Middle frontal gyrus (tissue), 1 donor: Measurements from ENCODE around the gene CBX7.

ENCODE experiments used
- DNase-seq: peaks from one replicate; pipeline ENCODE4 v3.0.0-alpha.2; 2015; ENCODE audit warnings: low spot score; ENCODE audit errors: extremely low spot score

Gene CBX7

DNA sequence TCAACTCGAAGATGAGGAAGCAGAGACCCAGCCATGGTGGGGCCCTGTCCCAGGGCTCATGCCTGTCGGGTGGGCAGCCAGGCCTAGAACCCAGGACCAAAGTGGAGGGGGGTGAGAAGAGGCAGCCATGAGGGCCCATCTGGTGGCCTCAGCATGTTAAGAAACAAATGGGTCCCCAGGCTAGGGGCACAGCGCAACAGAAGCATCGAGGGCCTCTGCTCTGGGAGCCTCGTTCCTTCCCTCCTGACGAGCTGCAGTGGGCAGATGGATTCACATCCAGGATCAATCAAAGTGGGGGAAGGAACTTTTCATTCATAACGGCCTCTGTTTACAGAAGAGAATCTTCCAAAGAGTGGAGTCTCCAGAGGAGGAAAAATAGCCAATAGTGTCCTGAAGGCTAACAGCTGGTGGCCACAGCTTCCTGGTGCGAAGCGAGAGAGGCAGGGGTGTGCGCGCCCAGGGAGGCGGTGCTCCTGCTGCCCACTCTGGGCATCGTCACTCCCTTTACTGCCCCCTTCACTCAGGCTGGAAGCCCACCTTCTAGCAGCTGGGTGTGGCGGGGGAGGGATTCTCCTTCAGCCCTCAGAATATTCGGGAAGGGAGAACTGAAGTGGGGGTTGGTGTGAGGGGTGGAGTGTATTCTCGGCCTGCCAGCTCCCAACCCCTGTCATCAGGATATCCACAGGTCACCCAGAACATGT lies 4.3 kb downstream of the CBX7 start:
- DNase-seq, result no peak

DNA sequence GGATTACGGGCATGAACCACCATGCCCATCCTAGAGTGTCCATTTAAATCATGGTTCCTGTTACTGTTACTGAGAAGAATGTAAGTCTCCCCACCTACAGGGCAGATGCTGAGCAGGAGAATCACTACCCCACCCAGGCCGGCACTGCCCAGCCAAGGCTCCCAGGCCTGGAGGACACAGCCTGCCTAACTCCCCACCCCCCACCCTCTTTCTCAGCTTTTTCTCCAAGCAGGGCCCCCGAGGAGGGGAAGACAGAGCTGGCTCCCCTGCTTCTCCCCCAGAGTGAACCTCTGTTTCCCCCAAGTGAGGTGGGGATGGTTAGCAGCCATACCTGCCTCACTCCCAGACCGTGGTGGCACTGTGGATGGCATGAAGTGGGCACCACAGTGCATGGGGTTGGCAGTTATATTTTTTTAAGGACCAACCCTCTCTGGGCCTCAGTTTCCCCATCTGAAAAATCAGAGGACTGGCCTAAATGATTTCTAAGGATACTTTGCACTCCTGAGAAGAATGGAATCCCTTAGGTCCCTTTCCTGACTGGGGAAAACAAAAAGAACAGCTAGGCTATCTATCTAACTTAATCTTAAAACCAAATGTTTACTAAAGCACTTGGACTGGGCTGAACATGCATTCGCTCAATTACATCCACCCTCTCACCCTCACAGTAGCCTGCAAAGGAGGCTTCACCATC lies 5.0 kb downstream of the CBX7 start:
- no peak for DNase-seq

DNA sequence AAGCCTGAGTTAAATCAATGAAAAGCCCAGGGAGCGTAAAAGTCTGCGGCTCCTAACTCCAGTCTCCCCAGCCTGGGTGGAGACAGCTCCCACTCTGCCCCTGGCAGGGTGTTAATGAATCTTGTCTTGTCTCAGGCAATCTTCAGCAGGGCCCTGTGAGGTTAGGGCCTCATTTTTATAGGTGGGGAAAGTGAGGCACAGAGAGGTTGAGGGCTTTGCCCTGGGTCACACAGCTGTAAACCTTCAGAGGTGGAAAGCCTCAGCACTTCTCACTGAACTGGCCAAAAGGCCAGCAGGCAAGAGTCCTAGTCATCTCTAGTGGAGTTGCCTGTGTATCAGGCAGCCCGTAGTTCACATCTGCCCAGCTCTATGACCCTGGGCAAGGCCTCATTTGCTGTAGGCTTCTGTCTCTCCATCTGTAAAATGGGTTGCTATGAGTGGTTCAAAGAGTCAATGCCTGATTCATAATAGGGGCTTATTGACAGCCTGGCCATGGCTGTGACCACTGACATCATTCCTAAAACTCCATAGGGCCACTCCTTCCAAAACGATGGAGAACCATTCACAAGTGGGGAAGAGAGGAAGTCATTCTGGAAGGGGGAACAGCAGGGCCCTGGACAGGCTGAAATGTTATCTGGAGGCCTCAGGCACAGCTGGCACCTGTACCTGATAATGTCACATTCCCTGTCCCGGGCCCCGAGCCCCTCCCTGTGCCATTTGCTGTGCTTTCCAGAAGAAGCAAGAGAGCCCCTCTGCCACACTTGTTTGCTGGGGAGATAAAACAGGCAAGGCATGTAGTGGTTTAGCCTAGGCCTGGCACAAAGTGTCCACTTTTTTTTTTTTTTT lies 6.0 kb downstream of the CBX7 start:
- DNase-seq, result no peak

DNA sequence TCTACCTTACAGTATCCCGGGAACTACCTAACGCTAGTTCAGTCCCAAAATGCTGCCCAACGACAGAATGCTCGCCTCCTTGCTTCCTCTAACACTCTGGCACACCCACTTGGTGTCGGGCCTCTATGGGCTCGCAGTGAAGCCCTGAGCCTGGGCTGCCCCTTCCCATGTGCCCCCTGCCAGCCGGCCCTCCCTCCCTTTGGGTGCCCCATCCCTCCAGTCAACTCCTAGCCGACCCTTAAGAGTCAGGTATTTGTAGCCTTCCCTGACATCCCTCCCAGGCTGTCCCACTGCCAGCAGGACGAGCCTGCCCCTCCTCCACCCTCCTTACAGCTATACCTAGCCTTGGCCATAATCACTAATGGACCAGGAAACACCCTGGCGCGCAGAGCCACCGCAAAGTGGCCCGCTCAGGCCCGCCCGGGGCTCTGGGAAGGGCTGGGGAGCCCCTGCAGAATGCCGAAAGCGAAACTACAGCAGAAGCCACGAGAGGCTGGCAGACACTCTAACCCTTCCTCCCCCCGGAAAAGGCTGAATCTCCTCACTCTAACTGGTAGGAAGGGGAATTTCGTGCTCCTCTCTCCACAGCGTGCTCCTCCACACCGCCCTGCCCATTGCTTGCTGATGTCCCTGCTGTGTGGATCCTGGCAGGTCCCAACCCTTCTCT lies 8.2 kb downstream of the CBX7 start:
- DNase-seq, result no peak

DNA sequence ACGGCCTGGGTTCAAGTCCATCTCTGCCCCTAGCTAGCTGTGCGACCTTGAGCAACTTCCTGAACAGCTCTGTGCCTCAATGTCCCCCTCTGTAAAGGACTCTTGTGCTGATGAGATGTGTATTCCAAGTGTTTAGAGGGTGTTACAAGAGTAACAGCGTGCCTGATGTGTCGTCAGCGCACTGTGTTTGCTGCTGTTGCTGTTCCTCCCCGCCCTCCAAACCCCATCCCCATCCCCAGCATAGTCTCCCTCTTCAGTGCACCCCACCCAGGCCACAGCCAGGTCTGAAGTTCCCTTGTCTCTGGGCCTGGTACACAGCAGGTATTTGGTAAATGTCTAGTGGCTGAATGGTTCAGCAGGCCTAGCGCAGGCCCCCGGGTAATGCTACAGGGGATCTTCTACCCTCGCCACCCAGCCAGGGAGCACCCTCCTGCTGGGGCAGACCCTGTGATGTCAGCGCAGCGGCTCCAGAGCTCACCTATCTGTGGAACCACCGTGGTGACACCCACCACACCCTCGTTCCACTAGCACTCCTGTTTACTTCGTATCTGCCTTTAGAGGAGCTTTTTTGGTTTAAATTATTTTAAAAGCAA lies 10.3 kb downstream of the CBX7 start:
- no peak for DNase-seq

DNA sequence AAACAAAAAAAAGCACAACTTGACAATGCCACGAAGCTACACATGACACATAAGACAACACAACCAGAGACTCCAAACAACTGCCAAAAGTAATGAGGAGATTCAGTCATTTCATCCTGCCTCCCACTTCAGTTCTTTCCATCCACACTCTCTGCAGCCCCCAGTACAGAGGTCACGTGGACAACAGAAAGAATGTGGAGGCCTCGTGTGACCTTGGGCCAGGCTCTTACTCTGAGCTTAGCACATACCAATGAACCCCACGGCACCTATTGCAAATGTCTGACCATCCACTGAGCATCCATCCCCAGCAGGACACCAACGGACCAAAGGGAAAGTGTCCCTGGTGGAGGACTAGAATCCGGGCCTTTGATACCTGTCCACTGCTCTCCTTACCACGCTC lies 12.5 kb downstream of the CBX7 start:
- no peak for DNase-seq

DNA sequence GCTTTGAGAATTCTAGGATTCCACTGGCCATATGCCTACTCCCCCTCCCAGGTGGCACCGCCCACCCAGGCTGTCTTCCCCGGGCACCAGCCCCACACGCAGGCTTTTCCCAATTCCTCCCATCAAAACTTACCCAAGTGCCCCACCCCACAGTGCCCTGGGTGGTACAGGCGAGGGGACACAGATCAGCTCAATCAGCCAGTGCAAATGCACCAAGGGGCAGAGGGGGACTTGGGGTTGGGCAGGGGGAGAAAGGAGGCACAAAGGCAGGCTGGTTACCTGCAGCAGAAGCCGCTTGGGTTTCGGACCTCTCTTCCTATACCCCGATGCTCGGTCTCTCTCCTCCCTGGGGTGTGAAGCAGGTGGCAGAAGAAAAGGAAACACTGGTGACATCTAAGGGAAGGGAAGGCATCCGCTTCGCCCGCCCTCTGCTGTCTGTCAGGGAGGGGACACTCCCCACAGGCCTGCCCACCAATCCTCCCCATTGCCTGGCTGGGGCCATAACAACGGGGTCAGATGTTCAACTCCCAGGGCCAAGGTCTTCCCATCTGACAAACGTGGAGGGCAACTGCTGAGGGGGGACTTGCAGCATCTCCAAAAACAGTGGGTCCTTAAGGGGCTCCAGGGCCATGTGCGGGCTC lies 14.0 kb downstream of the CBX7 start:
- DNase-seq, result no peak

DNA sequence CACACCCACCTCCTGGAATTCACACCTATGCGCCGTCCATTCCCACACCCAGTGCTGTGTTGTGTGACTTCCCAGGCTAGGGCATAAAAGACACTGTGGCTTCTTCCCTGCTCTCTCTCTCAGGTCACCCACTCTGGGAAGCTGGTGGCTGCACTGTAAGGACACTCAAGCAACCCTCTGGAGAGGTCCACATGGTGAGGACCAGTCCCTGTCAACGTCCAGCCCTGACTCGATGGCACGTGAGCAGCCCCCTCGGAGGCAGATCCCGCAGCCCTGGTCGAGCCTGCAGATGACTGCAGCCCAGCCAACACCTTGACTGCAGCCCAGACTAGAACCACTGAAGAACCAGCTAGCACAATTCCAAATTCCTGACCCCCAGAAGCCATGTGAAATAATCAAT lies 16.2 kb downstream of the CBX7 start:
- no peak for DNase-seq

DNA sequence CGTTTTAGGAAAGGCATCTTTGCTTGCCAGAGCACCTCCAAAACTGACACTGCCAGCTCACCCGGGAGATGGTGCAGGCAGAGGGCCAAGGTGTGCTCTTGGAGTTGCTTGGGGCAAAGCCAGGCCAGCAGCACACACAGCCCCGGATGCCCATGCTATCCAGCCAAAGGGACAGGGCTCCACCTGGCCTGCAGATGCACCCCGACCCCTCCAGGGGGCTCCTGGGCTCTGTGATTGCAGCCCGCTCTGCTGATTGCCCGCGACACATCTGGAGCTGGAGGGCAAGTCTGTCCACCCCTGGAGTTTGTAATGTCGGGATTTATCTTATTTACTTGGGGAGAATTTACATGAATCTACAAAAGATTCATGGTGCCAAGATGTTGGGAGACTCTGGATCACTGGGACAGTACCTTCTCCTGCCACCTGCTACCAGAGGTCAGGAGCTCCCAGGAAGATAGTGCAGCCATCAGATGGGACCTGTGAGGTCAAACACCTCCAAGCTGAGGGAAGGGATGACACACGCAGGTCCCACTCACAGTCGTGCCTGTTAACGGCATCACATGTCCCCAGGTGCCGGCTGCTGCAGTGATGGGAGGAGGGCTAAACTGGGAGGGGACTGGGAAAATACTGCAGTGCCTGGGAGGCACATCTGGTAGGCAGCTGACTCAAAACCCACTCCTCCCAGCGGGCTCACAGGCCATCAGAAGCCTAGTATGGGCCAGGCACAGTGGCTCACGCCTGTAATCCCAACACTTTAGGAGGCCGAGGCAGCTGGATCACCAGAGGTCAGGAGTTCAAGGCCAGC lies 17.2 kb downstream of the CBX7 start:
- DNase-seq, result no peak

DNA sequence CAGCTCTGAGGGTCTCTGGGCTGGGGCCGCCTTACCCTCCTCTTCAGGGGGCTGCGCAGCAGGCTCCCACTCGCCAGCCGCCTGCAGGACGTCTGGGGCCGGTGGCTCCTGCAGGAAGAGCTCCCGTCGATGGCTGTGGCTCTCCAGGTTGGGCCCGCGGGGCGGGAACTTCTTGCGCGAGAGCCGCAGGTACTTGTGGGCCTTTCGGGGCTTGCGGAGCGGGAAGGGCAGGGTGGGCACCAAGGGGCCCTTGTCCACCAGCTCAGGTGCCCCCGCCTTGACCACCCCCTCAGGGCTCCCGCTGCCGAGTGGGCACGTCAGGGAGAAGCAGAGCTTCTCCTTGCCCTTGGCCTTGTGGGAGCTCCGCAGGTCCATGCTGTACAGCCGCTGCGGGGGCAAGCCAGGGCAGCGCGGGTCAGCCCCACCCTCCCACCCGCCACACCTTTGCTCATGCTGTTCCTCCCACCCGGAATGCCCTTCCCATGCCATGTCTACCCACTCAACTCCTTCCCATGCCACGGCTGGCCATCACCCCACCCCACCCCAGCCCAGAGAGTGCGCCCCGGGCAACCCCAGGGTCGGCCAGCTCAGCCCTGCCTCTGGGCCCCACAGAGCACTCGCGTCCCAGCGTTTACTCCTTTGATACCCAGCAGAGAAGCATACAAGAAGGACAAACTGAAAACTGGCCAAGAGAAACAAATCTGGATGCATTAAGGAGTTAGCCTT lies 18.0 kb downstream of the CBX7 start:
- no peak for DNase-seq

DNA sequence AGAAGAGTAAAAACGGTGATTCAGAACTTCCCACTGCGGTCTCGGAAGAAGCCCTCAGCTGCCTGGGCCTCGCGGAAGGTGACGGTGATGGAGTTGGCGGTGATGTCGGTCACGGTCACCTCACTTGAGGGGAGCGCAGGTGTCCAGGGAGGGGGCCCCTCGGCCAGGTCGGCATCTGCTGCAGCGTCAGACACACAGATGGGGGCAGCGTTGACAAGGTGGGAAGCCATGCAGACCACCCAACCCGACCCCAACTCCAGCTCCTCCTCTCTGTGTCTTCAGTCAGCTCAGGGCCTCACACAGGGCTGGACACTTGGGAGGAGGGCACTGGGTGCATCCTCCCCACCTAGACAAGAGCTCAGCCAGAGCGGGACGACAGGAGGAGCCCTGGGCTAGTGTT lies 18.6 kb downstream of the CBX7 start:
- DNase-seq, result no peak

DNA sequence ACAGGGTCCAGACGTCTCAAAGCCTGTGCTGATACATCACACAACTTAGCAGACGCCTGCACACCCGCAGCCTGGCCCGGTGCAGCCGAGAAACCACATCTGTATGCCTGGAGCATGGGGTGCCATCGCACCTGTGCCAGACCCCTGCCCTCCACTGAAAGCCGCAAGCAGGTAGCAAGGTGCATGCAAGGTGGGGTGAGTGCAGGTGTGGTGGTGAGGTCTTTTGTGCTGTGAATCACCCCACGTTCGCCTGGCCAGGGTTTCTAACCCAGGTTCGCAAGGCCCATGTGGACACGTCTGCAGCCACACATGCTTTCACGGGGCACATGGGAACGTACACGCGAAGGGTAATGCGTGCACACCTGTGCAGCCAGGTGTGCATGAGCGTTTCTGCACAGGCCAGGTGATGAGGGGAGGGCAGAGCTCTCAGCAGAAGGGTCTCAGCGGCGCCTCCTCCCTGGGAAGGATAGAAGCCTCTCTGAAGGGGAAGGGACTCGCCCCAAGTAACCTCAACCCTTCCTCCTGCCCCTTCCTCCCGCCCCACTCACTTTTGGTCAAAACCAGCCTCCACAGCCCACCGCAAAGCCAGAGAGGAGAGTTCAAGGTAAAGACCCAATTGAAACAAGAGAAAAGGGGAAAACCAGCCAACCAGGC lies 19.5 kb downstream of the CBX7 start:
- DNase-seq, result no peak

DNA sequence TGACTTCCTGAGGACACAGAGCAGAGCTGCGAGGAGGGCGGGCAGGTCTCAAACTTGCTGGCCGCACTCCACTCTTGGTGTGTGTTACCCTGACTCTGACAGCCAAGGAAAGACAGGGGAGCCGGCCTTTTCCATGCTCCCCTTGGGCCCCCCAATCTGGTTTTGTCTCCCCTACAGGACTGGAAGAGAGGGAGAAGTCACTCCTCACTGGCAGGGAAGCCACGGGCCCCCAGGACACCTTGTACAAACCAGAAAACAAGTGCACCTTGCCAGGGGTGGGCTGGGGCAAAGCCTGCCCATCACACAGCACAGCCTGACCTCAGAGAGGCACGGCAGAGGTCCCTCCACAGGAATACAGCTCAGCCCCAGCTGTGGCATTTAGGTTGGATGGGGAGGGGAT lies 20.2 kb downstream of the CBX7 start:
- DNase-seq, result no peak

DNA sequence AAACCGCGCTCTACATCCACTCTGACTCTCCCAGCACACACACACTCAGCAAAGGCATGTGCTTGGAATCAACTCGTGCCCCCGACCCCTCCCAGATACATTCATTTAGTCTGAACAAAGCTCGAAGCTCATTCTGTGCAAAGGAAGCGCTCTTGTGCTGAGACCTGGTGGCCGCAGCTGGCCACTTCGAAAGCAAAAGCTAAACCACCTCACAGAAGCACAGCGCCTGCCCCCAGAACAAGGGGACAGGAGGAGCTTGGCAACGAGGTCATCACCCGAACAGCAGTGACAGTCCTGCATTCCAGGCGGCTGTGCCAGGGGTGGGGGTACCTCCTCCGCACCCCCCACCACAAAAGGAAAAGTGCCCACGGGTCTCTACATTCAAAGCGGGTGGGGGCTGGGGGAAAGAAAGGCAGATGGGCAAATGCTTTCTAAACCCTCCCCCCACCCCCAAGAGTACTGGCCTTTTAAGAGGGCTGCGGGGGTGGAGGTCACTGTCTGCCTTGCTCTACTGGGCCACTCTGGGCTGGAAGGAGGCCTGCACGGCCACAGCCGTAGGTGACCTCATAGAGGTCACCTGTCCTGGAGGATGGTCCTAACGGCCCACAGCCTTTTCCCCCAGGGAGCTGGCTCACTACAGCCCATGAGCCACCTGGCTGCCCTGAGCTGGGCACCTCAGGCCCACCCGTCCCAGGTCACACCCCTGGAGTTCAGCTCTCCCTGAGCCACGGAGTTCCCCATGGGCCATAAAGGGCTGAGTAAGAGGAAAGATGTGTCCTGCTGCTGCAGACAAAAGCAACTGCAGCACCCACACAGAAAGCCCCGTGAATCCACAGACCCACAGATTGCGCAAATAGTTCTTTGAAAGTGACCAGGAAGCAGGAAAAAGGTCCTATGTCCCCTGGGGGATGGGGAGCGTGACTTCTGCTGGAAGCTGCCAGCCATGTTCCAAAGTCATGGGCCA lies 21.3 kb downstream of the CBX7 start:
- no peak for DNase-seq

DNA sequence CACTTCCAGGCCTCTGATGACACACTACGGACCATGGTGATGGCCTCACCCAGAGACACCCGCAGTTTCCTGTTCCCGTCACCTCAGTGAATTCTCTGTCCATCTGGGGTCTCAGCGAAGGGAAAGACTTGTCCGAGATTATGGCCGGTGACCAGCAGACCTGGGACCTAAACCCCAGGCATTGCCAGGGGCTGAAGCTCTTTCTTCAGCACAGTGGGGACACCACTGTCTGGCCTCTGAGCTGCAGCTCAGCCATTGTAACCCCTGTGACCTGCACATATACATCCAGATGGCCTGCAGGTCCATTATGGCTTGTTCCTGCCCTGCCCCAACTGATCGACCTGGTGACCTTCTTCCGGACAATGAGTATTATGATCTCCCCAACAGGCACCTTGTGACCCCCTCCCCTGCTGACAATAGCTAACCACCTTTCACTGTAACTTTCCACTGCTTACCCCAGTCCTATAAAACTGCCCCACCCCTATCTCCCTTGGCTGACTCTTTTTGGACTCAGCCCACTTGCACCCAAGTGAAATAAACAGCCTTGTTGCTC lies 22.3 kb downstream of the CBX7 start:
- DNase-seq, result no peak

DNA sequence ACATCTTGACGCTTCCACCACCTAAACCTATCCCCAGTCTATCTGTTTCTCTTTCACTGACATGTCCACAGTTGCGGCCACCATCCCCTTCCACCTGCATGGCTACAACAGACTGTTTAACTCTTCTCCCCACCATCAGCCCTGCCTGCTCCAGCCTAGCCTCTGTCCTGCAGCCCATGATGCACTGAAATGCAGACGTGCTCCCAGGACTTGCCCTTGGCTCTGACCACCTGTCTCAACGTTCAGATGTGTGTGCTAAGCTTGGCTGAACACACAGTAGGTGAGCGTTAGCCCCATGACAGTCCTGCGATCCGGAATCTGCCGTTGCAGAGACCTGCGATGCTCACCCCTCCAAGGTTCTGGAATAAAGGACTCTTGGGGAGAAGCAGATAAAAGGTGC lies 22.7 kb downstream of the CBX7 start:
- DNase-seq, result no peak

DNA sequence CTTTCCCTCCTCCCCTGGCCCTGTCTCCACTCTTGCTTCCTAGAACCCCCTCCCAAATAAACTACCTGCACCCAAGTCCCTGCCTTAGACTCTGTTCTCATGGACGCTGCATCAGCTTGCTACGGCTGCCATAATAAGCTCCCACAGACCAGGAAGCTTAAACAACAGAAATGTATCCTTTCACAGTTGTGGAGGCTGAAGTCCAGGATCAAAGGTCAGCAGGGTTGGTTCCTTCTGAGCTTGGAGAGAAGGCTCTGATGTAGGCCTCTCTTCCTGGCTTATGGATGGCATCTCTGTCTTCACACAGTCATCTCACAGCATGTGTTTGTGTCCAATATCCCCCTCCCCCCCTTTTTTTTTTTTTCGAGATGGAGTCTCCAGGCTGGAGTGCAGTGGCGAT lies 23.4 kb downstream of the CBX7 start:
- no peak for DNase-seq
